ENCODE results near the gene B4GALT2.

Gene B4GALT2

DNA sequence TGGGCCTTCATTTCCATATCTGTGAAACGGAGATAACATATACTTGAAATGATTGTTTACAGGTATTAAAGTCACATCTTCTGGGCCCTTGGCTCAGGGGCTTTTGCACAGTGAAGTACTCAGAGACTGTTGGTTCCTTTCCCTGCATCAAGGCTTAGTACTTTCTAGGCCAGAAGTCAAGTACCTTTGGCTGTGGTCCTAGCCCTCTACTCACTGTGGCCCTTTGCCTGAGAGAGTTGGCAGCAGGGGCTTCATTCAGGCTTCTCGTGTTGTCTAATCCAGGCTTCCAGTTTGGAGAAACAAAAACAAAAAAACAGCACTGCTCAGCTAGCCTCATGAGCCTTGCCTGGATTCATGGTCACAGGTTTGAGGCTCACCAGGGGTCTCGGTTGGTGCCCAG lies 17.3 kb upstream of the B4GALT2 start:
- WGBS, 2 donors (ENCODE audit: extremely low coverage in 2 of 2, insufficient read length in 2 of 2, insufficient replicate concordance in 1 of 2) = no CpG with 5 or more reads among the region's 3 CpGs
- H3K9ac ChIP-seq (ENCODE audit: low read depth, low read length, poor library complexity) = no peak overlapping the region
- H3K4me3 ChIP-seq (ENCODE audit: low read length in 2 of 2) = no peak overlapping the region
- no peak overlapping the region for H3K23ac ChIP-seq (ENCODE audit: low read depth, low read length, poor library complexity)
- H3K27ac ChIP-seq (replicated peaks; ENCODE audit: low read length) = no peak overlapping the region
- H3K18ac ChIP-seq (ENCODE audit: low read length) = no peak overlapping the region
- no peak overlapping the region for H2AFZ ChIP-seq (ENCODE audit: low read length)
- no peak overlapping the region for H2BK12ac ChIP-seq (ENCODE audit: low read length)
- H3K4ac ChIP-seq (ENCODE audit: low read length) = no peak overlapping the region
- H2BK120ac ChIP-seq (ENCODE audit: low read depth, low read length) = no peak overlapping the region
- no peaks in the 10 kb centered on the region for H3K9me3 ChIP-seq (replicated peaks in 1 of 2; ENCODE audit: control insufficient read depth in 2 of 2, insufficient read depth in 1 of 2, low read depth in 1 of 2, low read length in 2 of 2)
- no peaks in the 10 kb centered on the region for H3K79me1 ChIP-seq (ENCODE audit: low read depth, low read length)
- peaks cover 18 to 60% of the 10 kb centered on the region in 2 donors for H3K36me3 ChIP-seq (replicated peaks in 1 of 2; ENCODE audit: control insufficient read depth in 2 of 2, insufficient read depth in 2 of 2, low read length in 2 of 2)
- H3K4me1 ChIP-seq (ENCODE audit: control insufficient read depth in 2 of 2, insufficient read depth in 1 of 2, low read depth in 1 of 2, low read length in 2 of 2) = no peaks in the 10 kb centered on the region
- no peak overlapping the region for H4K8ac ChIP-seq (ENCODE audit: low read depth, low read length)
- no peak overlapping the region for H3K14ac ChIP-seq (ENCODE audit: low read length)
- no peaks in the 10 kb centered on the region for H3K27me3 ChIP-seq (ENCODE audit: control insufficient read depth in 3 of 3, insufficient read depth in 3 of 3, low read depth in 1 of 3, low read length in 3 of 3)
- no peak overlapping the region for H2BK5ac ChIP-seq (ENCODE audit: low read length)
- H4K91ac ChIP-seq (ENCODE audit: low read depth, low read length, poor library complexity) = no peak overlapping the region
- H3K4me2 ChIP-seq (ENCODE audit: insufficient read depth, low read length, poor library complexity, severe bottlenecking) = no peak overlapping the region
- H2BK15ac ChIP-seq (ENCODE audit: low read length) = no peak overlapping the region
- no peak overlapping the region for H2AK5ac ChIP-seq (ENCODE audit: low read depth, low read length)
- no peak for DNase-seq (ENCODE audit: low spot score)

DNA sequence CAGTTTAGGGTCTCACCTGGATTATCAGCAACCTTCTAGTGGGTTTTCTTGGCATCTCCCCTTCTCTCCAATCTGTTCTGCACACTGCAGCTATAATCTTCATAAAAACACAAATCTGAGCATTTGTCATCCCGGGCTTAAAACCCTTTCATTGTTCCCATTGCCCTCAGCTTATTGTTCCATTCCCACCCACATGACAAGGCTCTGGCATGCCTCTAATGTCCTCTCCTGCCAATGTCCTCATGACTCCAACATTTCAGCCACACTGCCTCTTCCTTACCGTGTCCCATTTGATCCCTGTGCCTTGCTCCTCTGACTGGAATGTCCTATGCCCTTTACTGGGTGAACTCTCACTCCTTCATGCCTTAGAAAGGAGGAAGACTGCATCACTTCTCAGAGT lies 16.7 kb upstream of the B4GALT2 start:
- no peak overlapping the region for H3K4ac ChIP-seq (ENCODE audit: low read length)
- H3K4me1 ChIP-seq (ENCODE audit: control insufficient read depth in 2 of 2, insufficient read depth in 1 of 2, low read depth in 1 of 2, low read length in 2 of 2) = no peaks in the 10 kb centered on the region
- H3K14ac ChIP-seq (ENCODE audit: low read length) = no peak overlapping the region
- no peak overlapping the region for H3K23ac ChIP-seq (ENCODE audit: low read depth, low read length, poor library complexity)
- H4K91ac ChIP-seq (ENCODE audit: low read depth, low read length, poor library complexity) = no peak overlapping the region
- no peak overlapping the region for H3K9ac ChIP-seq (ENCODE audit: low read depth, low read length, poor library complexity)
- H3K79me1 ChIP-seq (ENCODE audit: low read depth, low read length) = no peaks in the 10 kb centered on the region
- no peak overlapping the region for H2BK5ac ChIP-seq (ENCODE audit: low read length)
- no peak overlapping the region for H3K27ac ChIP-seq (replicated peaks; ENCODE audit: low read length)
- H3K4me2 ChIP-seq (ENCODE audit: insufficient read depth, low read length, poor library complexity, severe bottlenecking) = no peak overlapping the region
- no peak overlapping the region for H2BK15ac ChIP-seq (ENCODE audit: low read length)
- H2BK120ac ChIP-seq (ENCODE audit: low read depth, low read length) = no peak overlapping the region
- no peak overlapping the region for H2BK12ac ChIP-seq (ENCODE audit: low read length)
- no peak overlapping the region for H2AK5ac ChIP-seq (ENCODE audit: low read depth, low read length)
- no peak overlapping the region for H3K18ac ChIP-seq (ENCODE audit: low read length)
- H2AFZ ChIP-seq (ENCODE audit: low read length) = no peak overlapping the region
- WGBS, 2 donors (ENCODE audit: extremely low coverage in 2 of 2, insufficient read length in 2 of 2, insufficient replicate concordance in 1 of 2) = no CpG with 5 or more reads among the region's 2 CpGs
- no peaks in the 10 kb centered on the region for H3K9me3 ChIP-seq (replicated peaks in 1 of 2; ENCODE audit: control insufficient read depth in 2 of 2, insufficient read depth in 1 of 2, low read depth in 1 of 2, low read length in 2 of 2)
- DNase-seq (ENCODE audit: low spot score) = no peak
- H3K27me3 ChIP-seq (ENCODE audit: control insufficient read depth in 3 of 3, insufficient read depth in 3 of 3, low read depth in 1 of 3, low read length in 3 of 3) = no peaks in the 10 kb centered on the region
- H4K8ac ChIP-seq (ENCODE audit: low read depth, low read length) = no peak overlapping the region
- H3K4me3 ChIP-seq (ENCODE audit: low read length in 2 of 2) = no peak overlapping the region
- H3K36me3 ChIP-seq (replicated peaks in 1 of 2; ENCODE audit: control insufficient read depth in 2 of 2, insufficient read depth in 2 of 2, low read length in 2 of 2) = peaks cover 15 to 57% of the 10 kb centered on the region in 2 donors

DNA sequence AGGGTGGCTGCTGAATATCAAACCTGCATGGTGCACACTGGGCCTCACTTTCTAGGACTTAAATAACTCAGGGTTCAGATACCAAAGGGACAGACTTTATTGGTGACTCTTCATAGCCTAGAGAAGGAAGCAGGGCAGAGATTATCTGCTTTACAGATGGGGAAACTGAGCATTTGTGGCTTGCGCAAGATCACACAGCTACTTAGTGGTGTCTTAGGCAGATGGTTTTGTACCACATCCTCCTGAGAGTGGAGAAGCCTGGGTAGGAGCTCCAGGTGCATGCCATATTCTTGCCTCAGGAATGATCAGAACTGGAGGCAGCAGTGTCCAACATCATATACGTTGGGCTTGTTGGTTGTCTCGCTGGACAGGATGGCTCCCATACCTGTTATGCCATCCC lies 16.0 kb upstream of the B4GALT2 start:
- H3K4me1 ChIP-seq (ENCODE audit: control insufficient read depth in 2 of 2, insufficient read depth in 1 of 2, low read depth in 1 of 2, low read length in 2 of 2) = no peaks in the 10 kb centered on the region
- H4K8ac ChIP-seq (ENCODE audit: low read depth, low read length) = no peak overlapping the region
- no peak overlapping the region for H2AK5ac ChIP-seq (ENCODE audit: low read depth, low read length)
- H3K9ac ChIP-seq (ENCODE audit: low read depth, low read length, poor library complexity) = no peak overlapping the region
- H2BK120ac ChIP-seq (ENCODE audit: low read depth, low read length) = no peak overlapping the region
- peaks cover 8 to 54% of the 10 kb centered on the region in 2 donors for H3K36me3 ChIP-seq (replicated peaks in 1 of 2; ENCODE audit: control insufficient read depth in 2 of 2, insufficient read depth in 2 of 2, low read length in 2 of 2)
- no peaks in the 10 kb centered on the region for H3K79me1 ChIP-seq (ENCODE audit: low read depth, low read length)
- H3K18ac ChIP-seq (ENCODE audit: low read length) = no peak overlapping the region
- H3K4me3 ChIP-seq (ENCODE audit: low read length in 2 of 2) = no peak overlapping the region
- H2BK5ac ChIP-seq (ENCODE audit: low read length) = no peak overlapping the region
- H3K4me2 ChIP-seq (ENCODE audit: insufficient read depth, low read length, poor library complexity, severe bottlenecking) = no peak overlapping the region
- no peak overlapping the region for H2BK12ac ChIP-seq (ENCODE audit: low read length)
- H3K27me3 ChIP-seq (ENCODE audit: control insufficient read depth in 3 of 3, insufficient read depth in 3 of 3, low read depth in 1 of 3, low read length in 3 of 3) = no peaks in the 10 kb centered on the region
- H2AFZ ChIP-seq (ENCODE audit: low read length) = no peak overlapping the region
- no peak overlapping the region for H4K91ac ChIP-seq (ENCODE audit: low read depth, low read length, poor library complexity)
- H3K4ac ChIP-seq (ENCODE audit: low read length) = no peak overlapping the region
- WGBS, 2 donors (ENCODE audit: extremely low coverage in 2 of 2, insufficient read length in 2 of 2, insufficient replicate concordance in 1 of 2) = no CpG with 5 or more reads among the region's 3 CpGs
- H2BK15ac ChIP-seq (ENCODE audit: low read length) = no peak overlapping the region
- H3K23ac ChIP-seq (ENCODE audit: low read depth, low read length, poor library complexity) = no peak overlapping the region
- no peak overlapping the region for H3K14ac ChIP-seq (ENCODE audit: low read length)
- DNase-seq (ENCODE audit: low spot score) = no peak
- no peak overlapping the region for H3K27ac ChIP-seq (replicated peaks; ENCODE audit: low read length)
- H3K9me3 ChIP-seq (replicated peaks in 1 of 2; ENCODE audit: control insufficient read depth in 2 of 2, insufficient read depth in 1 of 2, low read depth in 1 of 2, low read length in 2 of 2) = no peaks in the 10 kb centered on the region

DNA sequence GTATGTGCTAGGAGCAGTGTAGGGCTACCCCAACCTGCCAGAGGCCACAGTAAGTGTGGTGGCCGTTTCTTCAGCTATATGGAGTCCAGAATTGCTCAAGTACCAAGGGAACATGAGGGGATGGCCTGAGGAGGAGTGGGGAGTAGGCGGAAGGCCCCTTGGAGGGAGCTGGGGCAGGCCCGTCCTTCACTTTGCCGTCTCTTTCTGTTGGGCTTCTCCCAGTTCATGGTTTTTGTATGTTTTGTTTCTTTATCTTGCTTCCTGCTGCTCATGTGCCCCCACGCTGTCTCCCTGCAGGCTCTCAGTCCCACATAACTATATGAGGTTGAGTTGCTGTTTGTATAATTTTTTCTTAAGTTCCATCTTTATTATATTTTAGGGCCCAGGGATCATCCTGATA lies 15.1 kb upstream of the B4GALT2 start:
- WGBS, 2 donors (ENCODE audit: extremely low coverage in 2 of 2, insufficient read length in 2 of 2, insufficient replicate concordance in 1 of 2) = no CpG with 5 or more reads among the region's 5 CpGs
- Histone ChIP-seq H2BK120ac (ENCODE audit: low read depth, low read length) (no peak overlapping the region), H3K79me1 (ENCODE audit: low read depth, low read length) (no peaks in the 10 kb centered on the region), H3K27ac (replicated peaks; ENCODE audit: low read length) (no peak overlapping the region), H3K9me3 (replicated peaks in 1 of 2; ENCODE audit: control insufficient read depth in 2 of 2, insufficient read depth in 1 of 2, low read depth in 1 of 2, low read length in 2 of 2) (no peaks in the 10 kb centered on the region), H2BK12ac (ENCODE audit: low read length) (no peak overlapping the region), H2BK15ac (ENCODE audit: low read length) (no peak overlapping the region), H2BK5ac (ENCODE audit: low read length) (no peak overlapping the region), H4K91ac (ENCODE audit: low read depth, low read length, poor library complexity) (no peak overlapping the region), H3K18ac (ENCODE audit: low read length) (no peak overlapping the region), H3K23ac (ENCODE audit: low read depth, low read length, poor library complexity) (no peak overlapping the region), H2AFZ (ENCODE audit: low read length) (no peak overlapping the region), H4K8ac (ENCODE audit: low read depth, low read length) (no peak overlapping the region), H3K9ac (ENCODE audit: low read depth, low read length, poor library complexity) (no peak overlapping the region), H2AK5ac (ENCODE audit: low read depth, low read length) (no peak overlapping the region), H3K36me3 (replicated peaks in 1 of 2; ENCODE audit: control insufficient read depth in 2 of 2, insufficient read depth in 2 of 2, low read length in 2 of 2) (peaks cover 3 to 46% of the 10 kb centered on the region in 2 donors), H3K27me3 (ENCODE audit: control insufficient read depth in 3 of 3, insufficient read depth in 3 of 3, low read depth in 1 of 3, low read length in 3 of 3) (no peaks in the 10 kb centered on the region), H3K4me1 (ENCODE audit: control insufficient read depth in 2 of 2, insufficient read depth in 1 of 2, low read depth in 1 of 2, low read length in 2 of 2) (no peaks in the 10 kb centered on the region), H3K4ac (ENCODE audit: low read length) (no peak overlapping the region), H3K14ac (ENCODE audit: low read length) (no peak overlapping the region), H3K4me2 (ENCODE audit: insufficient read depth, low read length, poor library complexity, severe bottlenecking) (no peak overlapping the region), H3K4me3 (ENCODE audit: low read length in 2 of 2) (no peak overlapping the region)
- DNase-seq (ENCODE audit: low spot score) = no peak
